NB4 (cell line): Measurements from ENCODE around the gene TOMM70.

Experiments used
- DNase-seq: peaks from one replicate; pipeline ENCODE4 v3.0.0; 2010; ENCODE audit warnings: low read depth
- H3K4me3 ChIP-seq: one replicate; pipeline ENCODE4 v1.5.1; 2011; ENCODE audit warnings: mild to moderate bottlenecking, low read depth, low read length, moderate library complexity
- CTCF ChIP-seq: IDR thresholded peaks from one replicate; pipeline ENCODE4 v1.5.1; 2012; ENCODE audit warnings: low read depth, low read length
- MAX ChIP-seq: IDR thresholded peaks from 2 replicates; pipeline ENCODE4 v1.6.1; 2011; ENCODE audit warnings: low read depth, low read length
- MYC ChIP-seq: IDR thresholded peaks from 2 replicates; pipeline ENCODE4 v1.6.1; 2011; ENCODE audit warnings: low read depth, low read length
- POLR2A ChIP-seq: IDR thresholded peaks from 2 replicates; pipeline ENCODE4 v1.6.1; 2011; ENCODE audit warnings: mild to moderate bottlenecking; ENCODE audit not compliant: insufficient read length; ENCODE audit errors: extremely low read depth

TOMM70 gene

GRCh38 chr3:100317912-100318311, 83.0 kb downstream of the TOMM70 start:
- DNase-seq, result no peak
- no peak overlapping the region for H3K4me3 ChIP-seq

GRCh38 chr3:100316641-100317069, 84.2 kb downstream of the TOMM70 start:
- TF ChIP-seq MAX (no peak), CTCF (peak; percentile 58), POLR2A (no peak), MYC (no peak)
- peak; percentile 69 for DNase-seq
- H3K4me3 ChIP-seq, result no peak overlapping the region

More at GRCh38 chr3:100317912-100318311, 83.0 kb downstream of the TOMM70 start:
- TF ChIP-seq MYC (no peak), CTCF (no peak), MAX (no peak), POLR2A (no peak)
